ENCODE data around the gene LRRC36.

DNA sequence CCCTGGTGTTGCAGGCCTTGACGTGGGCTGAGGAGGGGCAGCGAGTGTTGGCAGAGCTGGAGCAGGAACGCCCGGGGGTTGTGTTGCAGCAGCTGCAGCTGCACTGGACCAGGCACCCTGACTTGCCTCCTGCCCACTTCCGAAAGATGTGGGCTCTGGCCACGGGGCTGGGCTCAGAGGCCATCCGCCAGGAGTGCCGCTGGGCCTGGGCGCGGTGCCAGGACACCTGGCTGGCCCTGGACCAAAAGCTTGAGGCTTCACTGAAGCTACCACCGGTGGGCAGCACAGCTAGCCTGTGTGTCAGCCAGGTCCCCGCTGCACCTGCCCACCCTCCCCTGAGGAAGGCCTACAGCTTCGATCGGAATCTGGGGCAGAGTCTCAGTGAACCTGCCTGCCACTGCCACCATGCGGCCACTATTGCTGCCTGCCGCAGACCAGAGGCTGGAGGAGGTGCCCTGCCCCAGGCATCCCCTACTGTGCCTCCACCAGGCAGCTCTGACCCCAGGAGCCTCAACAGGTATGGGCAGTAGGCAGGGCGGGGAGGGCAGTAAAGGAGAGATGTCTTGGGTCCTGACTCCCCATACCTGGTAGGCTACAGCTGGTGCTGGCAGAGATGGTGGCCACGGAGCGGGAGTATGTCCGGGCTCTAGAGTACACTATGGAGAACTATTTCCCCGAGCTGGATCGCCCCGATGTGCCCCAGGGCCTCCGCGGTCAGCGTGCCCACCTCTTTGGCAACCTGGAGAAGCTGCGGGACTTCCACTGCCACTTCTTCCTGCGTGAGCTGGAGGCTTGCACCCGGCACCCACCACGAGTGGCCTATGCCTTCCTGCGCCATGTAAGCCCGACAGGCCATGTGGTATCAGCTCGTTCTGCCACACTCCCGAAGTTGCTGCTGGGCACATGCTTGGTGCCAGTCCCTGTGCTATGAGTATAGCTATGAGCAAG lies 41.6 kb upstream of the LRRC36 start:
- TF ChIP-seq POLR2A (IDR thresholded peaks at IDR 0.05) (no peak), EP300 (IDR thresholded peaks at IDR 0.05) (no peak), POLR2AphosphoS5 (IDR thresholded peaks at IDR 0.05) (no peak)
- TF ChIP-seq, protein P1, sequence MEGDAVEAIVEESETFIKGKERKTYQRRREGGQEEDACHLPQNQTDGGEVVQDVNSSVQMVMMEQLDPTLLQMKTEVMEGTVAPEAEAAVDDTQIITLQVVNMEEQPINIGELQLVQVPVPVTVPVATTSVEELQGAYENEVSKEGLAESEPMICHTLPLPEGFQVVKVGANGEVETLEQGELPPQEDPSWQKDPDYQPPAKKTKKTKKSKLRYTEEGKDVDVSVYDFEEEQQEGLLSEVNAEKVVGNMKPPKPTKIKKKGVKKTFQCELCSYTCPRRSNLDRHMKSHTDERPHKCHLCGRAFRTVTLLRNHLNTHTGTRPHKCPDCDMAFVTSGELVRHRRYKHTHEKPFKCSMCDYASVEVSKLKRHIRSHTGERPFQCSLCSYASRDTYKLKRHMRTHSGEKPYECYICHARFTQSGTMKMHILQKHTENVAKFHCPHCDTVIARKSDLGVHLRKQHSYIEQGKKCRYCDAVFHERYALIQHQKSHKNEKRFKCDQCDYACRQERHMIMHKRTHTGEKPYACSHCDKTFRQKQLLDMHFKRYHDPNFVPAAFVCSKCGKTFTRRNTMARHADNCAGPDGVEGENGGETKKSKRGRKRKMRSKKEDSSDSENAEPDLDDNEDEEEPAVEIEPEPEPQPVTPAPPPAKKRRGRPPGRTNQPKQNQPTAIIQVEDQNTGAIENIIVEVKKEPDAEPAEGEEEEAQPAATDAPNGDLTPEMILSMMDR (IDR thresholded peaks at IDR 0.05) = peak in 5 of 7 experiments; percentile 29 to 52 (median 42)
